Pancreas (tissue), 10 donors: ENCODE measurements around the gene CLCN4. TPM values are rescaled to one million over a fixed set of nuclear protein-coding genes. Genes with fewer than 3 reads are reported as not detected.

Experiments
- ATAC-seq, 4 donors: fragments of 200-7000 bp; cut with Tn5 transposase; one replicate each; pipeline versions ENCODE4 v1.8.0 to v1.9.1; 2020; ENCODE audit warnings: mild to moderate bottlenecking in 4 of 4, moderate library complexity in 4 of 4
- DNase-seq, 6 donors: peaks; one replicate each; pipeline ENCODE4 v3.0.0-alpha.2; 2020
- FAIRE-seq: peaks from 2 replicates; lab custom pipeline; 2012; peaks lifted over from hg19 to GRCh38; lab: Jason Lieb, UNC
- H3K27ac ChIP-seq, 4 donors: fragments of 200-600 bp; sonication (generic); 1 replicate in 3 of 4; 2 replicates in 1 of 4; pipeline versions ENCODE4 v1.5.0 to v1.8.0; 2020
- H3K27me3 ChIP-seq, 4 donors: fragments of 200-600 bp; one replicate each; pipeline ENCODE4 v1.8.0; 2021
- H3K36me3 ChIP-seq, 3 donors: fragments of 200-600 bp; sonication (generic) in 1 of 3; one replicate each; pipeline versions ENCODE4 v1.5.0 to v1.8.0; 2020 to 2021
- H3K4me1 ChIP-seq, 3 donors: fragments of 200-600 bp; one replicate each; pipeline ENCODE4 v1.8.0; 2021
- H3K4me3 ChIP-seq, 4 donors: fragments of 200-600 bp; sonication (generic) in 2 of 4; one replicate each; pipeline versions ENCODE4 v1.5.0 to v1.8.0; 2020 to 2021
- H3K9me3 ChIP-seq, 4 donors: fragments of 200-600 bp; one replicate each; pipeline ENCODE4 v1.8.0; 2021
- CTCF ChIP-seq, 4 donors: fragments of 200-600 bp; sonication (generic) in 3 of 4; IDR thresholded peaks; one replicate each; pipeline versions ENCODE4 v1.5.0 to v1.8.0; 2021; ENCODE audit warnings: antibody characterized with exemption in 4 of 4
- WGBS, 2 donors: extraction: QIAGEN DNeasy Blood & Tissue Kit; methylation state at CpG; one replicate each; pipeline ENCODE4 v1.1.7; 2013; 5-methylcytosine and 5-hydroxymethylcytosine counted together
- intact Hi-C, 3 donors: fragments of 100-400 bp; cut with DNase I; formaldehyde crosslinking; loops; one replicate each; pipeline versions ENCODE4 v1.11.1 to v1.14.2; 2022
- polyA plus RNA-seq, 2 donors: library from polyadenylated mRNA; stranded (reverse); fragments of 200-250 nt; gene quantifications; one replicate each; pipeline ENCODE4 v1.2.3, GENCODE V29; 2013
- total RNA-seq, 6 donors: library from RNA; stranded (reverse); fragmentation: NEBNext Ultra II Directional in 4 of 6; extraction: Animal tissue kit (Norgen Biotek cat#: 25700) in 4 of 6; gene quantifications; one replicate each; pipeline versions ENCODE4 v1.2.1 to v1.2.4, GENCODE V29; 2021 to 2023
- donor health status: healthy with polysubstance abuse.
- donor health status: DM: no; HTN: no; CAD: no; lungs with moderate emphysema.
- donor health status: DM: no; HTN: no; CAD: no.
- donor health status: control.
- donor health status: control.
- donor health status: Bipolar disorder and iron deficiency.
- donor health status: DM: yes; HTN: yes; CAD: no.
- donor health status: DM: no; HTN: no; CAD: no.
- donor health status: DM: no; HTN: no; CAD: no.
- donor health status: DM: yes; HTN: yes; CAD: no.

Gene CLCN4
- total and polyA plus RNA-seq, 8 donors: 0.57 to 4.0 (median 2.4) TPM

DNA sequence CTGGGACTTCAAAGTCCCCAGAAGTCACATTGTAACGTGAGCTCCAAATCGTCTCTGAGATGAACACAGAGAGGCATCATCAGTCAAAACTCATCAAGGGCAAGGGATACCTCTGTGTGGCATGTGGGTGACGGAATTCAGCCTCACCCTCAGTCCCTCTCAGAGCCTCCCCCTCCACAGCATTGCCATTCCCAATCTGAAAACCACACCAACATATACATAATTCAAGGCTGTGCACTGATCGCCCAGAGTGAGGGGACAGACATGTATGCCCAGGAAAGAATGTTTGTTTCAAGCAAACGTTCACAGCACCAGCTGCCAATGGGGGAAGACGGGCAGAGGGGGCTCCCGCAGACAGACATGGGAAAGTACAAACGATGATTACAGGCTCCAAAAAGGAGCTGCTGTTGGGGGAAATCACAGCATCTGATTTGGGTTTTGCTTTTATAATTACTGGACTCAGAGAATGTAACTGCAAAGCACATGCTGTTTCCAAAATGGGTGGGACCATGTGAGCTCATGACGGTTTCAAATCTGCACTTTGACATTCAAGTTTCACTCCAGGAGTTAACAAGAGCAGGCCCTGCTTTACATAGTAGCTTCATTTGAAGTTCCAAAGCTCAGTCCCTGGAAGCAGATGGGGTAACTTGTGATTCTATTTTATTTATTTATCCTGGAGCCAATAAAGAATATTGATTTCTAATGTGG lies 88.3 kb downstream of the CLCN4 start:
- FAIRE-seq (no peak), ATAC-seq (no peak), DNase-seq (no peak)
- TF ChIP-seq CTCF (IDR thresholded peaks at IDR 0.05): no peak
- WGBS, 2 donors: 45 to 50% methylated on average over 9 of the region's 9 CpGs
- no peaks in the 10 kb centered on the region for H3K9me3 ChIP-seq
- H3K4me1 ChIP-seq: no peaks in the 10 kb centered on the region
- intact Hi-C loops: no loop called here
- H3K27me3 ChIP-seq: no peaks in the 10 kb centered on the region
- no peak overlapping the region for H3K4me3 ChIP-seq
- H3K27ac ChIP-seq: no peak overlapping the region
- no peaks in the 10 kb centered on the region for H3K36me3 ChIP-seq

- FAIRE-seq (no peak), DNase-seq (no peak), ATAC-seq (no peak)
- no peaks in the 10 kb centered on the region for H3K4me1 ChIP-seq
- no peaks in the 10 kb centered on the region for H3K9me3 ChIP-seq
- intact Hi-C loops: no loop called here
- no peak for TF ChIP-seq CTCF (IDR thresholded peaks at IDR 0.05)
- no peaks in the 10 kb centered on the region for H3K27me3 ChIP-seq
- H3K27ac ChIP-seq: no peak overlapping the region
- H3K36me3 ChIP-seq: no peaks in the 10 kb centered on the region
- H3K4me3 ChIP-seq: no peak overlapping the region
- WGBS, 2 donors: 76 to 84% methylated on average over 4 of the region's 4 CpGs
Measured at GRCh38 chrX:10245886-10246285, 89.1 kb downstream of the CLCN4 start.

DNA sequence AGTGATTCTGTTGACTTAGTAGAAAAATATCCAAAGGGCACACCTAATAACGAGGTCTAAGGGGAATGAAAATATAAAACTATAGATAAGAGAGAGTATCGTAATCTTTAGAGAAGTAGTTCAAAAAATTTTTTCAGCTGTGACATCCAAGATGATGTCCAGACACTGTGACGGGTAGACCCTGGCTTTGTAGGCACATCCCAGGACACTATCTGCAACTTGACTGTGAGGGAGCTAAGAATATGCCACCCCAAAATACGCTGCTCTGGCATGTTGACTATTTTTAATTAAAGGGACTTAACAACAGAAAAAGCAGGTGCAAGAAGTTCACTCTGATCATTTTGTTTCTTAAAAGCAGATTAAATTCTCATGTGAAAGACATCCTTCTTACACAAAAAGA lies 89.5 kb downstream of the CLCN4 start:
- H3K36me3 ChIP-seq: no peaks in the 10 kb centered on the region
- 60 to 64% methylated on average over 4 of the region's 4 CpGs for WGBS, 2 donors
- H3K9me3 ChIP-seq: no peaks in the 10 kb centered on the region
- no peak overlapping the region for H3K27ac ChIP-seq
- ATAC-seq: no peak
- no peaks in the 10 kb centered on the region for H3K27me3 ChIP-seq
- DNase-seq: no peak
- no peaks in the 10 kb centered on the region for H3K4me1 ChIP-seq
- intact Hi-C loops: no loop called here
- TF ChIP-seq CTCF (IDR thresholded peaks at IDR 0.05): no peak
- FAIRE-seq: no peak
- H3K4me3 ChIP-seq: no peak overlapping the region

GRCh38 chrX:10246846-10247245 lies 90.1 kb downstream of the CLCN4 start:
- FAIRE-seq (no peak), DNase-seq (no peak)
- 73 to 90% methylated on average over 2 of the region's 2 CpGs for WGBS, 2 donors

More at GRCh38 chrX:10246846-10247245, 90.1 kb downstream of the CLCN4 start:
- no peaks in the 10 kb centered on the region for H3K4me1 ChIP-seq
- intact Hi-C loops: no loop called here
- no peak overlapping the region for H3K27ac ChIP-seq
- H3K4me3 ChIP-seq: no peak overlapping the region
- no peaks in the 10 kb centered on the region for H3K27me3 ChIP-seq
- ATAC-seq: no peak
- TF ChIP-seq CTCF (IDR thresholded peaks at IDR 0.05): no peak
- no peaks in the 10 kb centered on the region for H3K36me3 ChIP-seq
- no peaks in the 10 kb centered on the region for H3K9me3 ChIP-seq
